SK-N-SH treated with all-trans-retinoic acid at 6 μM for 48 hours (cell line): ENCODE measurements around the gene EPHB2.
"Not testable (repeated sequence)": the region's sequence is repeated elsewhere in the genome, so short reads cannot be mapped to it uniquely, and the experiment has no call there.

Source experiments
- ATAC-seq: fragments of 200-7000 bp; cut with Tn5 transposase; 3 replicates; pipeline ENCODE4 v1.9.1; 2020; ENCODE audit warnings: mild to moderate bottlenecking, moderate library complexity
- ARNTL ChIP-seq: fragments of 450-650 bp; formaldehyde crosslinking; IDR thresholded peaks from 2 replicates; pipeline ENCODE4 v1.5.0; 2020; ENCODE audit warnings: low read depth, mild to moderate bottlenecking, moderate library complexity, borderline replicate concordance
- CSDC2 ChIP-seq: fragments of 250-450 bp; sonication (Bioruptor Pico); IDR thresholded peaks from 2 replicates; pipeline ENCODE4 v1.5.0; 2020; ENCODE audit warnings: mild to moderate bottlenecking, moderate library complexity
- ESRRG ChIP-seq: fragments of 250-450 bp; sonication (Bioruptor Pico); IDR thresholded peaks from 2 replicates; pipeline ENCODE4 v1.6.1; 2021; ENCODE audit warnings: mild to moderate bottlenecking
- ISL1 ChIP-seq: fragments of 250-450 bp; sonication (Bioruptor Pico); IDR thresholded peaks from 2 replicates; pipeline ENCODE4 v2.1.2; 2022; ENCODE audit warnings: mild to moderate bottlenecking, moderate library complexity
- OSR1 ChIP-seq: fragments of 250-450 bp; sonication (Bioruptor Pico); IDR thresholded peaks from 2 replicates; pipeline ENCODE4 v1.8.0; 2022; ENCODE audit warnings: moderate library complexity, mild to moderate bottlenecking, inconsistent platforms
- PATZ1 ChIP-seq: fragments of 250-450 bp; sonication (Bioruptor Pico); IDR thresholded peaks from 2 replicates; pipeline ENCODE4 v1.8.0; 2020; ENCODE audit warnings: mild to moderate bottlenecking, moderate library complexity, borderline replicate concordance
- POU6F1 ChIP-seq: fragments of 250-450 bp; sonication (Bioruptor Pico); IDR thresholded peaks from 2 replicates; pipeline ENCODE4 v1.8.0; 2021; ENCODE audit warnings: low read depth, mild to moderate bottlenecking, moderate library complexity, borderline replicate concordance
- PPARA ChIP-seq: fragments of 250-450 bp; sonication (Bioruptor Pico); IDR thresholded peaks from 2 replicates; pipeline ENCODE4 v1.5.0; 2020; ENCODE audit warnings: mild to moderate bottlenecking, borderline replicate concordance
- RARB ChIP-seq: fragments of 250-450 bp; sonication (Bioruptor Pico); IDR thresholded peaks from 2 replicates; pipeline ENCODE4 v1.8.0; 2021; ENCODE audit warnings: mild to moderate bottlenecking, moderate library complexity
- SNAI2 ChIP-seq: fragments of 250-450 bp; sonication (Bioruptor Pico); IDR thresholded peaks from 2 replicates; pipeline ENCODE4 v1.5.0; 2020; ENCODE audit warnings: mild to moderate bottlenecking, moderate library complexity
- TCF4 ChIP-seq: fragments of 250-450 bp; sonication (Bioruptor Pico); IDR thresholded peaks from 2 replicates; pipeline ENCODE4 v1.8.0; 2021; ENCODE audit warnings: mild to moderate bottlenecking, moderate library complexity, borderline replicate concordance
- TOX ChIP-seq: fragments of 250-450 bp; sonication (Bioruptor Pico); IDR thresholded peaks from 2 replicates; pipeline ENCODE4 v1.8.0; 2021; ENCODE audit warnings: mild to moderate bottlenecking, moderate library complexity, borderline replicate concordance
- ZFP30 ChIP-seq: fragments of 450-650 bp; formaldehyde crosslinking; IDR thresholded peaks from 2 replicates; pipeline ENCODE4 v1.5.0; 2022; ENCODE audit warnings: mild to moderate bottlenecking, moderate library complexity
- ZNF565 ChIP-seq: fragments of 450-650 bp; formaldehyde crosslinking; conservative IDR thresholded peaks from 2 replicates; pipeline ENCODE4 v1.5.0; 2020; ENCODE audit warnings: low read depth, mild to moderate bottlenecking, moderate library complexity
- ZNF70 ChIP-seq: fragments of 450-650 bp; formaldehyde crosslinking; IDR thresholded peaks from 2 replicates; pipeline ENCODE4 v1.5.0; 2020; ENCODE audit warnings: mild to moderate bottlenecking, moderate library complexity
- ZNF8 ChIP-seq: fragments of 450-650 bp; formaldehyde crosslinking; IDR thresholded peaks from 2 replicates; pipeline ENCODE4 v1.5.0; 2020; ENCODE audit warnings: mild to moderate bottlenecking, moderate library complexity
- TF ChIP-seq, protein P1 (sequence below): fragments of 250-450 bp; sonication (Bioruptor Pico); IDR thresholded peaks from 2 replicates; pipeline ENCODE4 v1.5.0; 2020; ENCODE audit warnings: mild to moderate bottlenecking, moderate library complexity

Gene EPHB2

GRCh38 chr1:22662986-22663408 lies 47.6 kb upstream of the EPHB2 start:
- ATAC-seq = no peak
- TF ChIP-seq POU6F1 (CRISPR knock-in tag) = no peak
- TF ChIP-seq ZNF70 (CRISPR knock-in tag) = no peak
- TF ChIP-seq, protein P1, sequence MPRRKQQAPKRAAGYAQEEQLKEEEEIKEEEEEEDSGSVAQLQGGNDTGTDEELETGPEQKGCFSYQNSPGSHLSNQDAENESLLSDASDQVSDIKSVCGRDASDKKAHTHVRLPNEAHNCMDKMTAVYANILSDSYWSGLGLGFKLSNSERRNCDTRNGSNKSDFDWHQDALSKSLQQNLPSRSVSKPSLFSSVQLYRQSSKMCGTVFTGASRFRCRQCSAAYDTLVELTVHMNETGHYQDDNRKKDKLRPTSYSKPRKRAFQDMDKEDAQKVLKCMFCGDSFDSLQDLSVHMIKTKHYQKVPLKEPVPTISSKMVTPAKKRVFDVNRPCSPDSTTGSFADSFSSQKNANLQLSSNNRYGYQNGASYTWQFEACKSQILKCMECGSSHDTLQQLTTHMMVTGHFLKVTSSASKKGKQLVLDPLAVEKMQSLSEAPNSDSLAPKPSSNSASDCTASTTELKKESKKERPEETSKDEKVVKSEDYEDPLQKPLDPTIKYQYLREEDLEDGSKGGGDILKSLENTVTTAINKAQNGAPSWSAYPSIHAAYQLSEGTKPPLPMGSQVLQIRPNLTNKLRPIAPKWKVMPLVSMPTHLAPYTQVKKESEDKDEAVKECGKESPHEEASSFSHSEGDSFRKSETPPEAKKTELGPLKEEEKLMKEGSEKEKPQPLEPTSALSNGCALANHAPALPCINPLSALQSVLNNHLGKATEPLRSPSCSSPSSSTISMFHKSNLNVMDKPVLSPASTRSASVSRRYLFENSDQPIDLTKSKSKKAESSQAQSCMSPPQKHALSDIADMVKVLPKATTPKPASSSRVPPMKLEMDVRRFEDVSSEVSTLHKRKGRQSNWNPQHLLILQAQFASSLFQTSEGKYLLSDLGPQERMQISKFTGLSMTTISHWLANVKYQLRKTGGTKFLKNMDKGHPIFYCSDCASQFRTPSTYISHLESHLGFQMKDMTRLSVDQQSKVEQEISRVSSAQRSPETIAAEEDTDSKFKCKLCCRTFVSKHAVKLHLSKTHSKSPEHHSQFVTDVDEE (CRISPR knock-in tag) = no peak
- no peak for TF ChIP-seq OSR1
- TF ChIP-seq ZFP30 = no peak

GRCh38 chr1:22665752-22666151 lies 44.9 kb upstream of the EPHB2 start:
- peak; percentile 81 for ATAC-seq
- no peak for TF ChIP-seq ISL1
- no peak for TF ChIP-seq TCF4
- no peak for TF ChIP-seq OSR1
- TF ChIP-seq, protein P1 (CRISPR knock-in tag) = no peak

GRCh38 chr1:22666412-22666811 lies 44.2 kb upstream of the EPHB2 start:
- no peak for ATAC-seq
- TF ChIP-seq ISL1 = no peak
- no peak for TF ChIP-seq ZNF8 (CRISPR knock-in tag)
- no peak for TF ChIP-seq ZNF565 (CRISPR knock-in tag)
- TF ChIP-seq PATZ1 (CRISPR knock-in tag) = no peak
- no peak for TF ChIP-seq ZNF70 (CRISPR knock-in tag)
- no peak for TF ChIP-seq TOX (CRISPR knock-in tag)

DNA sequence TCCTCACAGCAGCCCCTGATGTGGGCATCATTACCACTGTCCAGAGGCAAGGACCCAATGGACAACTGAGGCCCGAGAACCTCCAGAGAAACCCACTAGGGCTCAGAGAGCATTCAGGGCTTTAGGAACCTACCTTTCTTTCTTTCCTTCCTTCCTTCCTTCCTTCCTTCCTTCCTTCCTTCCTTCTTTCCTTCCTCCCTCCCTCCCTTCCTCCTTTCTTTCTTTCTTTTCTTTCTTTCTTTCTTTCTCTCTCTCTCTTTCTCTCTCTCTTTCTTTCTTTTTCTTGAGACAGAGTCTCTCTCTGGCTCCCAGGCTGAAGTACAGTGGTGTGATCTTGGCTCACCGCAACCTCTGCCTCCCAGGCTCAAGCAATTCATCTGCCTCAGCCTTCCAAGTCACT lies 41.8 kb upstream of the EPHB2 start:
- not testable (repeated sequence) for ATAC-seq

DNA sequence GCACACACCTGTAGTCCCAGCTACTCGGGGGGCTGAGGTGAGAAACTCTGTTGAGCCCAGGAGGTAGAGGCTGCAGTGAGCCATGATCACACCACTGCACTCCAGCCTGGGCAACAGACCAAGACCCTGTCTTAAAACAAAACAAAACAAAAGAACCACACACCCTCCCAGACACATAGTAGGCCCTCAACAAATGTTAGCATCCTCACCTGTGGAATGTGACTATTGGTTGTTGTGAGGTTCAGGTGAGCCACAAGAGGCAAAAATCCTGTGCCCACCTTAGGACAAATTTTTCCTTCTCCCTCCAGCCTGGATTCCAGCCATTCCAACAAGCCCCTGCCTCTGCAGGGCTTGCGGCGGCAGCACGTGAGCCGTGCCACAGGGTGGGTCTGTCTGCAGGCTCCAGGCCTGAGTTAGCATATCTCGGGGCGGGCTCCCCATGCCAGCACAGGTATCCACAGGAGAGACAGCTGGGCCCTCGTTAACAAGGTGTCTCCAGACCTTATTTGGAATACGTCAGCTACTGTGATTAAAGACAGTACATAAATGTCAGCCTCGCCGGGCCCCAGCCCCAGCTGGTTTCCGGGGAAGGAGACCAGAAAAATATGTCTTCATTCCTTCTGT lies 40.2 kb upstream of the EPHB2 start:
- no peak for ATAC-seq
- no peak for TF ChIP-seq SNAI2 (CRISPR knock-in tag)
- TF ChIP-seq RARB = no peak
- TF ChIP-seq ARNTL = no peak
- no peak for TF ChIP-seq TOX (CRISPR knock-in tag)
- no peak for TF ChIP-seq ESRRG (CRISPR knock-in tag)
- no peak for TF ChIP-seq CSDC2 (CRISPR knock-in tag)
- TF ChIP-seq ISL1 = no peak
- no peak for TF ChIP-seq PPARA (CRISPR knock-in tag)
- no peak for TF ChIP-seq ZFP30
